CD4-positive, alpha-beta T cell treated with Interleukin-2 at 100 ng/mL for 4 hours (primary cell): ENCODE data around the gene ARL15.

Source experiments
- DNase-seq: peaks from one replicate; pipeline ENCODE4 v3.0.0-alpha.2; 2020; ENCODE audit warnings: low spot score

Gene ARL15

DNA sequence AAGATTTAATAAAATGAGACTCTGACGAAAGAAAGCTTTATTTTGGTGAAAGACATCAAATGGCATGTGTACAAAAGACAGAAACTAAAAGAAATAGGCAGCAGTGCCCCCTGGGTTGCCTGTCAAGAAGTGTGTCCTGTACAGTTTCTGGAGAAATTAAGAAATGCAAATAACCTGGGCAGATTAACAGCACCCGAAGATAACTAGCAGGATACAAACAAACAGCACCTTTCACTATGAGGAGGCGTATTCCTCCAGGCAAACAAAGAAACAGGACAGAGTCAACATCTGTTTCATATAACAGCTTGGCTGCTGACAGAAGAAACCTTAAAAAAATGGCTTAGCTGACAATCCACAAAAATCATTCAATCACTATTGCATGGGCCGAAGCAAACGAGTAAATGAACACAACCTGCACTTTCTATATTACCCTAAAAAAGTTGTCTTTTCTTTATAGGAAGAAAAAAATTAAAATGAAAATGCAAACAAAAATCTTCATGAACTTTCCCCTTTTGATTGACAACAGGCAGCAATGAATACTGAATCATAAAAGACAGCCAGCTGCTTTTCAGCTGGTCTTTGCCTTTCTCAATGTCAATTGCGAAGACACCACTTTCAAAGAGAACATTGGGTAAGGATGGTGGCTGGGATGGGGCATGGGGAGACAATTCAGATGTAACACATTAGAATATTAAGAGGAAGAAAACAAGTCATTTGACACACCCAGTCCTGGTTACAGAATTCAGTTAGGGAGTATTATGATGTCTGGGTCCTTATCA, 162.1 kb downstream of the ARL15 start:
- no peak for DNase-seq

DNA sequence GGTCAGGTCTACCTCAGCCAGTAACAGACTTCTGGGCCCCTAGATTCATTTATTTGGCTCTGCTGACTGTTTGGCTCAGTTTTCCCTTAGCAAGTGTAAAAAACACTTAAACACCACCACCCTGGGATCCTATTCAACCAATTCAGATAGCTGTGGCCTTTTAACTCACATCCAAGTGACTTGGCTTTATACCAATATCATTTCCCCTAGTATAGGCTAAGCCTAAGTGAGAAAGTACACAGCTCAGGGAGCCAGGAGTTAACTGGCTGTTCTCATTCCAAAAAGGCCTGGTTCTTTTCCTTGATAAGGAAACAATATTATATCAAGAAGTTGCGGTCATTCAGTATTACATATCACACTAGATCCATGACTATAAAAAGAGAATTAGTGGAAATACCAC, 163.5 kb downstream of the ARL15 start:
- no peak for DNase-seq

DNA sequence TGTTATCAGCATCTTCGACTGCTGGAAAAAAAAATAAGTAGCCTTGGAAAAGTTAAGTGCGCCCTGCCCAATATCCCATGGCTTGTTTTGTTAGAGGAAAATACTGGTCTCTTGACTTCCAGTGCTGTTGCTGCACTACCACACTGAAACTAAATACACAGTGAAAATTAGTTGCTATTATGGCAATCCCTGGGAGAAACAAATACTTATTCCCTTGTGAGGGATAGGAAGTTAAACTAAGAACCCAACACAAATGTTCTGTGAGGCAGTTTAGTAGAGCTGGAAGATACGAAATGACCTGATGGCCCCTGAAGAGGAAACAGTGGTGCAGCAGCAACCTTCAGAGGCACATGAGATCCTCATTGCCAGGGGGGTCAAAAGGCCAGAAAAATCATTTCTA, 164.0 kb downstream of the ARL15 start:
- DNase-seq = no peak

DNA sequence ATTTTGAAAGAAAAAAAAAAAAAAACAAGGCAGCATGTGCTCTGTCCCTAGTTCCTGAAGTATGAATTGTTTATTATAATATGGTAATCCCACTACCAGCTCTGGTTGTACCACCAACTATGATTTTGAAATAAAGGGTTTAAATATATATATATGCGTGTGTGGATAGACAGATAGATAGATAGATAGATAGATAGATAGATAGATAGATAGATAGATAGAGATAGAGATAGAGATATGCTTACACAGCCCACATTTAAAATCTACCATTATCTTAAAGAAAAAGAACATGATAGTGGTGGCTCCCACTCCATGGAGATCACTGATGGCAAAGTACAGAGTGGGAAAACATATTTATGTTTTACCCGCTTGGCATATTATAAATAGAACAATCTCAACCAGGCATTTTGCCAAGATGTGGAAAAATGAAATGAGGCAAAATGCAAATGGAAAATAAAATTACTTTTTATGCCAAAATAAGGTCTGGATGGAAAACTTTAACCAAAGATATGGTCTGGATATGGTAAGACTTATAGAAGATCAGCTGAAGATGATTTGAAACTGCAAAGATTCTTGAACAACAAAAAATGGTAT, 170.0 kb downstream of the ARL15 start:
- no peak for DNase-seq

DNA sequence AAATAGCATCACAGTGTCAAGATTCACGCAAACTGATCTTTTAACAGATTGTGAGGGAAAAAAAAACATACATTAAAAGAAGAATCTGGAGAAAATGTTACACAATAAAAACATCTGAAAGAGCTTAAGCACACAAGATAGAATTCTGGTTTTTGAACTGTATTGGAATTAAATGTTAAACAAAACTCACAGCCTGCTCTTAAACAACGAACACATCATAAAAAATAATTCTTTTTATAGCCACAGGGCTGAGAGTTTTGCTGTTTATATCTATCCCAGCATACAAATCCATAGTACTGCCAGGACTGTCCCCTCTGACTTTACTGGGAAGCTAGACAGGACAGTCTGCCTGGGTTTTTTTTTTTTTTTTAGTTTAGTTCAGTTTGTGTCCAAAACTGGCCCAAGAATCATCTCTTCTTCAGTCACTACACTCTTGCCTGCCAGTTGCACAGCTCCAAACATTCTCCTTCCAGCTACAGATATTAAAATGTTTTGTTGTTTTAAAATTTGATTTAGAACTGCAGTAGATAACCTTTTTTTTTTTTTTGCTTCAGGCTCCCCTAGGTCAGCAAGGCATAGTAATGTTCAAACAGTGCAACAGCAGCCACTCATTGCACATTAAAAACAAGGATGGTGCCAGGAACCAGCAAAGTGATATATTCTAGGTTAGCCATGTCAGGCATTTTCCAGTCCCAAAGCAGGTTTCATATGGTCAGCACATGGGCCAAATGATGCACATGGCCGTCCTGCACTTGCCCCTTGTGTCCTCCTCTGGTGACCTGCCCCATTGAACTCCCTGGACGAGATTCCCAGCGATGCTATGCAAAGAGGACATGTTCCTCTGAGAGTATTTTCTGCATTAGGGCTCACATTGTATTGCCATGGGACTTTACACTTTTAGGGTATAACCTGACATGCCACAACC, 173.6 kb downstream of the ARL15 start:
- no peak for DNase-seq

DNA sequence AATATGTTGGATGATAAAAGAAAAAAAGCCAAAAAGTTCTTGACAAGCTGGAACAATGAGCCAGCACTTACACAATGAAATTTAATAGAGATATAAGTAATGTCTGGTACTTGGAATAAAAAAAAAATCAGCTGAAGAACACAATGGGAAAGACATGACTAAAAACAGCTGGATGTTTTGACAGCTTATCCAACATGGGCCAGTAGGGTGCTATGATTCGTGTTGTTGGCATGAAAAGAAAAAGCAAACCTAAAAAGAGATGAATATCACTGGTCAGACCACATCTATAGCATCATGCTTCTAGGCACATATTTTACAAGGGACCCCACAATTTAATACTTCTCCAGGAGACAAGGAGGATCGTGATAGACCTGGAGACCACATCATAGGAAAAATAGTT, 175.3 kb downstream of the ARL15 start:
- no peak for DNase-seq

DNA sequence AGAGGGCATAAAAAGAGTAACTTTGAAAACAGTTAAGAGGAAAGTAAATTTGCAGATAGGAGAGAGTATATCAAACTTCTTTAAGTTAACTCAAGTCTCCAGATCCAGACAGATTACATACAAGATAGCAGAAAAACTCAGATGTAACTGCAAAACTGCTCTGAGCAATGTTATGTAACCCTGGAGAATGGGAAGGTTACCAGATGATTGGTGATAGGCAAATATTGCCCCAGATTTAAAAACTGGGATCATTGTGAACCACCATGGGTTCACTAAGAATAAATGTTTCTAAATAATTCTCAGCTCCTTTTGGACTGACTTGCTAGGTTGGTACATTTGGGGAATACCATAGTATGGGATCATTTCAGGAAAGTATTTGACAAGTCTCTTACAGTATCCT, 176.5 kb downstream of the ARL15 start:
- no peak for DNase-seq

DNA sequence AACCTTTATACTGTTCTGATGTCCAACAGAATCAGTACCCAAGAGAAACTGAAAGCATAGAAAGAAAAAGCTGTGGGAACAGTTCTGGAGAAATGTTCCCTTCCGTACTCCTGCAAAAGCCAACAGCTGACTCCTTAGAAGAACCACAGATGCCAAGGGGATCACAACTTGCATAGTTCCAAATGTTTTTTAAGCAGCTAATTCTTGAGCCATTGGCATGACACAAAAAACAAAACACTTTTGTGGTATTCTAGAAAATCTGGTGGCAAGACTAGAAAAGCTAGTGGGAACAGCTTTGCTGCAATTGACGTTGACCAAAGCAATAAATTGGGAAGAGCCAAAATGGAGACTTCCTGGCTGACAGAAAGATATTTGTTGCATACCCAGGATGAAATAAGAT, 189.9 kb downstream of the ARL15 start:
- no peak for DNase-seq

DNA sequence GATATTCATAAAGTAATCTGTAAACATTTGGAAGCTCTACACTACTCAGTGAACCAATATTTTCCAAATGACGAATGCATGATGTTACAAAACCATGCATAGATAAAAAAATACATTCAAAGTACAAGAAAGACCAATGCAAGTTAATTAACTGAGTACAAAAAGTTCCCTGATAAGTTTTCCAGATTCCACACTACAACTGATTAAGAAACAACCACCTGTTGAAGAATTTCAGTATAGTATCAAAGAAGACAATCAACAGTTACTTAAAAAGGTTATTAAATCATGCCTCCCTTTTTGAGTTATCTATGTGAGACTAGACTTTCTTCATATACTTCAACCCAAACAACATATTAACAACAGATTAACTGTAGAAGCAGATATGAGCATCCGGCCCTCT, 192.4 kb downstream of the ARL15 start:
- DNase-seq = no peak

DNA sequence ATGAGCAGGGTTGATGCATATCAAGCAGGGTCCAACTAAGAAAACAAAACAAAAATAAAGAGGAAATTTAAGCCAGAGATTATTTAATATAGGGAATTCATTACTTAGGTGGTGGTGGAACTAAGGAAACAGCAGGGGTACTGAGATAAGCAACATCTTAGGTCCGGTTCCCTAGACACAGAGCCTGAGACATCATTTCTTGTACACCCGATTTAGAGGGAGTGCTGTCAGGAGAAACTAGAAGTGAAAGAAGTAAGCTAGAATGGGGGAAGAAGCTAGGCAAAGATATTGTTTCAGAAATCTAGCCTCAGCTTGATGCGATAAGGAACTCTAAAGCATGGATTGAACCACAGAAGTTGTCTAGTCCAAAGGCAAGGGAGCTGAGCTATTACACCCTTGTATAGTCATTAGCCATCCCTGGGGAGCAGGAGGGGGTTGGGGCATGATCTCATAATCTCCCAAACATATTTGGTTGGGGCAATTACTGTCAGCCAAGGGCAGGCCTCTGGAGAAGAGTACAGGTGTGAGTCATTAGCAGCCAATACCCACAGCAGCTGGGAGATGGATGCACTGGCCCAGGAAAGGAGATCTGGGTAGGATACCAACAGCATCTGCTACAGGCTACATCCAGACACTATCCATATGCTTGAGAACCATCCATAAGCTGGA, 194.5 kb downstream of the ARL15 start:
- DNase-seq = no peak

DNA sequence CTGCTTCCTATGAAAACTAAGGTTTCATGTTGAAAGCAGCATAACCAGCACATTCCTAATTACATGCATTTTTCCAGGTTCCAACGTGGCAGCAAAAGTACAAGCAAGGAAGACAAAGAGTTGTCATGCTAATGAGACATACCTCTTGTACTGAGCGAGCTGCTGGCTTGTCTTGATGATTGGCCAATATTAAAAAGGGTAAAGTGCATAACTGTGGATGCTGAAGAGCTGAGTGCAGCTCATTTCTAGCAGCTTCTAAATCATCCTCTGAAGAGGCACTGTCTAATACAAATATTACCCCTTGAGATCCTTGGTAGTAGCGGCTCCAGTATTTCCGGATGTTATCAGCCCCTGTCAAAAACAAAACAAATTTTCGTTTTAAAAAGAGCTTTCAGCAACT, 197.3 kb downstream of the ARL15 start:
- DNase-seq = no peak

DNA sequence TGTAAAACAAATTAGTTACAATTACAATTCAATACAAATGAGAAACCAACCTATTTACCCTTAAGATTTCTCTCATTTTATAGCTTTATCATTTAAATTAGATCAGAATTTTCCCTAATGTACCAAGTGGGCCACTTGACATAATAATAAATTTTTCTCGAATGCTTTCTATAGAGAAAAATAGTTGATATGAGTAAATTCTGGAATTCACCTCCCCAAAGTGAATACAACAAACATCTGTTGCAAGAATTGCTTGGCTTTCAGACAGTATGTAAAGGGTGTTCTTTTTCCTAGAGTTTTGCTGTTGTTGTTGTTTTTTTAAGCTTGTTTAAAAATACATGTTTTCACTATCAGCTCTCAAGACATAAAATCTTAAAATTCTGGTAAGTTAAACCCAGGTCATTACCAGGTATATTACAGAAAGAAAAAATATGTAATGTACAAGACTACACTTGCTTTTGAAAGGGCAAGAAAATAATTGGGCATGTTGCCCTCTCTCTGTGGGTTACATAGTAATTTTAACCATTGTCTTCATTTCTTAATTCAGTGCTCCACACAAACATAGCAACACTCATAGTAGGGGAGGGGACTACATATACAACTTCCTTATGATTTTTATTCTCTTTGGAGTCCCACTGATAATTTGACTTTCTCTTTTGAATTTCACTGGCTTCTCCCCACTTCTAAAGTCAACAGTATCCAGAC, 200.6 kb downstream of the ARL15 start:
- no peak for DNase-seq

DNA sequence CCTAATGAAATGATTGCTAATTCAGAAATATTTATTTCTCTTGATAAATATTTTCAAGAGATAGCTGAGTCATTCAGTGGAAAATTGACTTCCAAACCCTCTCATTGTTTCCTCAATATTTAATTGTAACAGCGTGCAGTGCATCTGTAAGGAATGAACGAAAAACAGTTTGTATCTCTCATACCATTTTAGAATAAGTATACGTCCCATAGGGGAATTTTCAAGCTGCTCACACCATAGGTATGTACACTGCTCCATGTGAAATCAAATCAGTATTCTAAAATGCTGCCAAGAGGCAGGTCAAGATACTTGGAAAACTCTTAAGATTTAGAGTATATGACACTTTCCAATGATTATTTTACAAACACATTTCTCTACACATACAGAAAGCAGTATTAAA, 202.2 kb downstream of the ARL15 start:
- DNase-seq = no peak

DNA sequence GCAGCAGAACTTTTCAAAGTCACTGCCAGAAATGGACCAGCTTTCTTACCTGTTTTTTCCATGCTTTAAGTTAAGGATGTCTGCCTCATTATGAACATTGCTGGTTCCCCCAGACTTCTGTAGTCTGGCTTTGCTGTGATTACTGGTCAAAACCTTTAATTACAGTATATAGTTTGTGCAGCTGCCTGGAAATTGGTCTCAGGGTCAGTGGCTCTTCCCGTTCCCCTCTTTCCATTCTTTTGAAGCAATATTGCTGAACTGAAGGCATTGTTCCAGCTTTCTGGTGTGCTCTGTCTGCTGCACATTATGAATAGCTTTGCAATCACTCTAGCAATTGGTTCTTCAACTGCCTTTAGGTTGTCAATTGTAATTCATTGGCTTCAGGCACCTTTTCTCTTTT, 206.5 kb downstream of the ARL15 start:
- no peak for DNase-seq

DNA sequence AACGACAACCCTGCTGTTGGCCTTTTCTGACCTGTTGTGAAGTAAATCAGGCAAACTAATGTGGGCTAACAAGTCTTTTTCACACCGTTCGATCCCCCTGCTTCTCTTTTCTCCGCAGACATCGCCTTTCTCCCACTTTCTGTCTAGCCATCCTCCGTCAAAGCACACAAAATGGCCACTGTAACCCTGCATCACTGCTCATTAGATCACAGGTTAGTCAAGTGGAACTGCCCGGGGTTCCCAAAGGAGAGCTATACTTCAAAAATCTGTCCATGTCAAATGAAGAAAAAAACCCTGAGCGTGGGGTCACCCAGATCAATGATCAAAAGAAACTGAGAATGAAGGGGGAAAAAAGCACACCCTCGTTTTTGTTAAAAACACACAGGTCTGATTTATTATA, 212.1 kb downstream of the ARL15 start:
- no peak for DNase-seq

DNA sequence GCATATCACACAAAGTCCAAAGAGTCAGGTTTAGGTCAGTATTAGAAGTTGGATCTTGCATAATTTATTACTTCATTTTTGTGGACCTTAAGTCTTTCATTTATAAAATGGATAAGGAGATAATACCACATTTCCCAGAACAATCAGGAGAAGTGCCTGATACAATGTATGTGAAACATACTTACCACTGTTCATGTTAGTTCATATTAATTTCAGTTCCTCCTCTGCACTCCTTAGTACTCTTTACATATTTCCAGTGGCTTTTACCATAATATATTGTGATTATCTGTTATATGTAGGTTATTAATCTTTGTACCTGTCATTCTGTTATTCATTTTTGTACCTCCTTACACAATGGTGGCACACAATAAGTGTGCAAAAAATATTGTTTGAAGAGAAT, 214.4 kb downstream of the ARL15 start:
- DNase-seq = no peak

DNA sequence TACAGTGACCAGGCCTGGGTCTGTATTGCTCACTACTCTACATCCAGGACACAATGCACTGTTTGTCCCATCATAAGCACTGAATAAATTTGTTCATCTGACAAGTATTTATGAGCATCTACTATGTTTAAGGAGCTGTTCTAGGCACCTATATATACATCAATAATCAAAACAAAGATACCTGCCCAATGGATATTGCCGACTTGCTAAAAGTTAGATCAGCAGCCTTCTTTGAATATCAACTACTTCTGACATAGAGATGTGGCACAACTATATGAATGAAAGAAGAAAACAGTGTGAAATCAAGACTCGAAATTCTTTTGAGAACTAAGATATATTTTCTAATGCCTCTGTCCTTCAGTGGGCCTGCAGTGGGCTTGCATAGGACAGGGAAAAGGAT, 215.7 kb downstream of the ARL15 start:
- DNase-seq = no peak

DNA sequence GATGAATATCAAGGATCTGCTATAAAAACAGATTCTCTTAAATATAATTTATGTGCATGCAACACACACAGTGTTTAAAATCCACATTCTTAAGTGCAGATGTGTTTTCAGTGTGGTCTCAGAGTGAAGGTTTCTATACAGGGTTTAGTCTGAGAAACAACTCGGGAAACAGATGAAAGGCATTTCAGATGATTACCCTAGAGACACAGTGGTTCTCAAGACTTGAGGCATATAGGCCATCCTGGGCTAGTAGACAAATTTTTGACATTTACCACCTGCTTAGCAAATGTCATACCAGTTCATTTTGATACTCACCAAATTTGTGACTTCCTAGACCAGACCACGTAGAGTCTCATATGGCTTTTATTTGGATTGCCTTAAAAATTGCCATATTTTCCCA, 216.5 kb downstream of the ARL15 start:
- DNase-seq = no peak

DNA sequence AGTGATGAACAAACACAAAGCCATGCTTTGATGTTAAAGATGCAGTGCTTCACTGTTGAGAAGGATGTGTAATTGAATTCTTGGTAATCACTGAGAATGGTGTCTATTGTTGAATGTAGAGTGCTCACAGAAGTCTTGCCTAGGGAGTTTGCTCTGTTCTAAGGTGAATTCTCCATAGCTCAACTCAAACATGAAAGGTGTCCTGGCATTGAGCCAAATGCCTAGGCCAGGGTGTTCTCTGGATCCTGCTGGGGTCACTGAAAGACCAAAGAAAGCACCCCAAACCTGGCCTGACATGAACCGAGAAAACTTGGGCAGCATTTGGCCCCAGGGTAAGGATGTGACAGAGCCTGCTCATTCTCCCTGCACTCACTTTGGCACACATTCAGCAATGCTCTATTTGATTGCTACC, 217.3 kb downstream of the ARL15 start:
- DNase-seq = no peak

DNA sequence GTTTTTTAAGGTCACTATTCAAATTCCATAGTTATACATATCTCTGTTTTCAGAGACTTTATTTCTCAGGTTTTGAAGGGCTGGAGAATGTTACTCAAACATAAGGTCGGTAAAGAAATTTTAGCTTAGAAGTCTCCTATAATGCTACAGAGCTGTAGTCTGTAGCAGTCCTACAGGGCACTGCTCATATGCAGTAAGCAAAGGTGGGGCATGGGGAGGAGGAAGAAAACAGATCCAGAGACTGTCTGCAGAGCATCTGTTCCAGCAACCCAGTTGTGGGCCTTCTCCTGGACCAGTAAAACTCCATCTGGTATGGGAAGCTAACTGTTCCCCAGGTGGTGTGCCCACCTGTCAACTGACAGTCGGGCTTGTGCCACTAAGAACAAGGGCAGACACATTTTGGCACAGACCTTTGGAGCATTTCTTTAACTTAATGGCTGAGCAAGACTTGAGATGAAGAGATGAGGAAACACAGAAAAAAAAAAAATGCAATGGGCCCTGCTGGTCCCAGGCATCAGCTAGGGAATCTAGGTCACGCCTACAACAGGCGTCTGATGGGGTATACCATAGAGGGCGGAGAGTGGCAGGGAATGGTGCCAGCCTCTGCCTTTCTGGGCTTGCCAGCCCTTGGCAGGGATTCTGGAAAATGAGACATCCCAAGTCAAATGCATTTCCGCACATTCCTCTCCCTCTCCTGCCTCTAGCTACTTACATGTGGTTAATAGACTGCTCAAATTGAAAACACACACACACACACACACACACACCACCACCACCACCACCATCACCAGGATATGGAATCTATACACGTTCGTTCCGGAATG, 218.9 kb downstream of the ARL15 start:
- DNase-seq = no peak
